ENCODE results near the gene PRPSAP2.
"Not testable (repeated sequence)": the region's sequence is repeated elsewhere in the genome, so short reads cannot be mapped to it uniquely, and the experiment has no call there.

DNA sequence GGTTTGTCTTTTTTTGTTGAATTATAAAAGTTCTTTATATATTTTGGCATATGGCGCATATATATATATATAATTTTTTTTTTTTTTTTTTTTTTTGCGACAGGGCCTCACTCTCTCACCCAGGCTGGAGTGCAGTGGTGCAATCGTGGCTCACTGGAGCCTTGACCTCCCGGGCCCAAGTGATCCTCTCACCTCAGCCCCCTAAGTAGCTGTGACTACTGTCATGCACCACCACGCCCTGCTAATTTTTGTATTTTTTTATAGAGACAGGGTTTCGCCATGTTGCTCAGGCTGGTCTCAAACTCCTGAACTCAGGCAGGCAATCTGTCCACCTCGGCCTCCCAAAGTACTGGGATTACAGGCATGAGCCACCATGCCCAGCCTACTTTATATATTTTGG, 64.7 kb downstream of the PRPSAP2 start:
- TF ChIP-seq RAD21 (IDR thresholded peaks at IDR 0.05; ENCODE audit: low read depth); POLR2A (IDR thresholded peaks at IDR 0.05; ENCODE audit: borderline replicate concordance, extremely low read depth, insufficient read depth, insufficient read length); POLR2AphosphoS5 (IDR thresholded peaks at IDR 0.05; ENCODE audit: low read depth, low read length); EZH2phosphoT487 (IDR thresholded peaks at IDR 0.05; ENCODE audit: borderline replicate concordance); EGR1 (IDR thresholded peaks at IDR 0.05; ENCODE audit: low read depth); EZH2 (IDR thresholded peaks at IDR 0.05); ZNF274 (IDR thresholded peaks at IDR 0.05; ENCODE audit: low read depth, low read length); SIN3A (IDR thresholded peaks at IDR 0.05; ENCODE audit: low read depth); ZFX (IDR thresholded peaks at IDR 0.05); TCF7L2 (IDR thresholded peaks at IDR 0.05; ENCODE audit: borderline replicate concordance, extremely low read depth, insufficient read depth, insufficient read length): not testable (repeated sequence)
- TF ChIP-seq, protein P1, sequence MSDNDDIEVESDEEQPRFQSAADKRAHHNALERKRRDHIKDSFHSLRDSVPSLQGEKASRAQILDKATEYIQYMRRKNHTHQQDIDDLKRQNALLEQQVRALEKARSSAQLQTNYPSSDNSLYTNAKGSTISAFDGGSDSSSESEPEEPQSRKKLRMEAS (IDR thresholded peaks at IDR 0.05): not testable (repeated sequence)
- TF ChIP-seq, protein P2, sequence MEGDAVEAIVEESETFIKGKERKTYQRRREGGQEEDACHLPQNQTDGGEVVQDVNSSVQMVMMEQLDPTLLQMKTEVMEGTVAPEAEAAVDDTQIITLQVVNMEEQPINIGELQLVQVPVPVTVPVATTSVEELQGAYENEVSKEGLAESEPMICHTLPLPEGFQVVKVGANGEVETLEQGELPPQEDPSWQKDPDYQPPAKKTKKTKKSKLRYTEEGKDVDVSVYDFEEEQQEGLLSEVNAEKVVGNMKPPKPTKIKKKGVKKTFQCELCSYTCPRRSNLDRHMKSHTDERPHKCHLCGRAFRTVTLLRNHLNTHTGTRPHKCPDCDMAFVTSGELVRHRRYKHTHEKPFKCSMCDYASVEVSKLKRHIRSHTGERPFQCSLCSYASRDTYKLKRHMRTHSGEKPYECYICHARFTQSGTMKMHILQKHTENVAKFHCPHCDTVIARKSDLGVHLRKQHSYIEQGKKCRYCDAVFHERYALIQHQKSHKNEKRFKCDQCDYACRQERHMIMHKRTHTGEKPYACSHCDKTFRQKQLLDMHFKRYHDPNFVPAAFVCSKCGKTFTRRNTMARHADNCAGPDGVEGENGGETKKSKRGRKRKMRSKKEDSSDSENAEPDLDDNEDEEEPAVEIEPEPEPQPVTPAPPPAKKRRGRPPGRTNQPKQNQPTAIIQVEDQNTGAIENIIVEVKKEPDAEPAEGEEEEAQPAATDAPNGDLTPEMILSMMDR (IDR thresholded peaks at IDR 0.05 in 2 of 3, conservative IDR thresholded peaks at IDR 0.05 in 1 of 3; ENCODE audit: borderline replicate concordance in 1 of 3, insufficient read depth in 1 of 3, low read depth in 2 of 3, low read length in 2 of 3): not testable (repeated sequence)
- TF ChIP-seq, protein P3, sequence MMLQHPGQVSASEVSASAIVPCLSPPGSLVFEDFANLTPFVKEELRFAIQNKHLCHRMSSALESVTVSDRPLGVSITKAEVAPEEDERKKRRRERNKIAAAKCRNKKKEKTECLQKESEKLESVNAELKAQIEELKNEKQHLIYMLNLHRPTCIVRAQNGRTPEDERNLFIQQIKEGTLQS (IDR thresholded peaks at IDR 0.05): not testable (repeated sequence)

Measured in HCT116 (cell line).